ENCODE results near the gene LRP8. TPM values are rescaled to one million over a fixed set of nuclear protein-coding genes. Genes with fewer than 3 reads are reported as not detected.

The LRP8 gene
- total and polyA plus RNA-seq, 10 donors: 1.7 to 14.4 (median 5.5) TPM

GRCh38 chr1:53295726-53296116 lies 32.1 kb downstream of the LRP8 start:
- intact Hi-C loops (cut with DNase I; ENCODE audit: low total_unique reads): no loop called here
- H3K36me3 ChIP-seq: no peaks in the 10 kb centered on the region
- H3K9me3 ChIP-seq: no peaks in the 10 kb centered on the region
- TF ChIP-seq POLR2A (IDR thresholded peaks at IDR 0.05) (no peak), POLR2AphosphoS5 (IDR thresholded peaks at IDR 0.05) (no peak)
- DNase-seq: no peak
- peaks cover 6 to 38% (median 31%) of the 10 kb centered on the region in 6 donors for H3K4me1 ChIP-seq
- WGBS, 5 donors: 73 to 78% (median 74%) methylated on average over 4 of the region's 4 CpGs
- H3K27me3 ChIP-seq (replicated peaks in 1 of 7): no peaks in the 10 kb centered on the region
- peak overlapping the region in 1 of 8 donors; percentile 14 for H3K27ac ChIP-seq
- no peak overlapping the region for H3K4me3 ChIP-seq

DNA sequence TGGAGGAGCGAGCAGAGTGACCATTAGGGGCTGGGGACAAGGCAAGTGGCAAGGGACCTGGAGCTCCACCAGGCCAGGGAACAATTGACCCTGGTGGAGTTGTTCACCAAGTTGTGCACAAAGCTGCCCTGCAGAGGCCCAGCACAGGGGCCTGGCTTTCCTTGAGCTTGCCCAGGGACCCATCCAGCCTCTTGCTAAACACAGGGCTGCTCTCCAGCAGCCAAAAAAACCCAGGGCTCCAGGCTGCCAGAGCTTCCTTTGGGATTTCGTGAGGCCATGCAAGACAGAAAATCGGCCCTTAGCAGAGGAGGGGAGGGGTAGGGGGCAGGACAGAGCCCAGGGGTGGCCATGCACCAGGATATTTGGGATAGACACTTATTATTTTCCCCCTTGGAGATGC lies 32.6 kb downstream of the LRP8 start:
- WGBS, 5 donors: 74 to 89% (median 85%) methylated on average over 3 of the region's 3 CpGs
- H3K4me3 ChIP-seq: no peak overlapping the region
- peaks cover 6 to 38% (median 31%) of the 10 kb centered on the region in 6 donors for H3K4me1 ChIP-seq
- intact Hi-C loops (cut with DNase I; ENCODE audit: low total_unique reads): no loop called here
- TF ChIP-seq CTCF (IDR thresholded peaks at IDR 0.05 in 8 of 11, conservative IDR thresholded peaks at IDR 0.05 in 3 of 11) (no peak), POLR2A (IDR thresholded peaks at IDR 0.05) (no peak)
- H3K27ac ChIP-seq: peak overlapping the region in 1 of 8 donors; percentile 34
- no peaks in the 10 kb centered on the region for H3K27me3 ChIP-seq (replicated peaks in 1 of 7)
- H3K9me3 ChIP-seq: no peaks in the 10 kb centered on the region
- no peak for DNase-seq
- no peaks in the 10 kb centered on the region for H3K36me3 ChIP-seq

DNA sequence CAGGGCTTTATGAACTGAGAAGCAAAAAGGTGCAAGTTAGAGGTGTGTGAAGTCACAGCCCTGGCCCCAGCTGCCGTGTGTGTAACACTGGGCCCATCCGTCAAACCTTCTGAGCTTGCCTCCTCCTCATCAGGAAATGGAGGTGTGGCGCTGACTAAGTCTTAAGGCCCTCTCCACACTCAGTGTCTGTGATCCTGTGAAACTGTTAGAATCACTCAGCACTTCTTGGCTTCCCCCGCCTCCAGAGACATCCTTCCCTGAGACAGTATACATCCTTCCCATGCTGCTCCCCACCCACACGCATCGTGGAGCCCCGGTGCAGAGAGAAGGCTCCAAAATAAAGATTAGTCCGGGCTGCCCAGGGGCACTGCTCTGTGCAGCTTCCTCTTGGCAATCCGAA lies 33.3 kb downstream of the LRP8 start:
- H3K27me3 ChIP-seq (replicated peaks in 1 of 7): no peaks in the 10 kb centered on the region
- H3K36me3 ChIP-seq: peaks cover 0 to 3% (median 0%) of the 10 kb centered on the region in 6 donors
- peak overlapping the region in 2 of 8 donors; percentile 19 to 34 for H3K27ac ChIP-seq
- 65 to 74% (median 69%) methylated on average over 9 of the region's 9 CpGs for WGBS, 5 donors
- H3K4me1 ChIP-seq: peaks cover 6 to 38% (median 31%) of the 10 kb centered on the region in 6 donors
- DNase-seq: no peak
- no peak overlapping the region for H3K4me3 ChIP-seq
- no peaks in the 10 kb centered on the region for H3K9me3 ChIP-seq
- intact Hi-C loops (cut with DNase I; ENCODE audit: low total_unique reads): no loop called here
- TF ChIP-seq CTCF (IDR thresholded peaks at IDR 0.05 in 8 of 11, conservative IDR thresholded peaks at IDR 0.05 in 3 of 11) (no peak), POLR2AphosphoS5 (IDR thresholded peaks at IDR 0.05) (no peak), POLR2A (IDR thresholded peaks at IDR 0.05) (no peak)

DNA sequence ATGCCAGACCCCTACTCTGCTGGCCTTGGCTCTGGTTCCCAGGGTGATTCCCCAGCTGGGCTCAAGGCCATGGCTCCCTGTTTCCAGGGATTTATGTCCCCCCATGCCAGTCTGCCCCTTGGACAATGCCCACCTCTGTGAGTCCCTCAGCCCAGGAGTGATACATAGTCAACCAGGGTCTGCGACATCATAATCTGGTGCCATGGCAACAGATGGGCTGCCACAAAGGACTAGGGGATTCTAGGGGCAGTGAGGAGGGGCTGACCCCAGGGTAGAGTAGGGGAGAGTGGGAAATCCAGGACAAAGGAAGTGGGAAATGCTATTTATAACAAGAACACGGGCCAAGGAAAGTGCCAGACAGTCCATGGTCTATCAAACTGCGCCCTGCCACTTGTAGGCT lies 33.8 kb downstream of the LRP8 start:
- TF ChIP-seq POLR2A (IDR thresholded peaks at IDR 0.05) (no peak), POLR2AphosphoS5 (IDR thresholded peaks at IDR 0.05) (no peak), CTCF (IDR thresholded peaks at IDR 0.05 in 8 of 11, conservative IDR thresholded peaks at IDR 0.05 in 3 of 11) (no peak)
- Histone ChIP-seq H3K4me3 (no peak overlapping the region), H3K4me1 (peaks cover 6 to 38% (median 31%) of the 10 kb centered on the region in 6 donors), H3K27ac (peak overlapping the region in 1 of 8 donors; percentile 19), H3K36me3 (peaks cover 0 to 8% (median under 1%) of the 10 kb centered on the region in 6 donors), H3K9me3 (no peaks in the 10 kb centered on the region), H3K27me3 (replicated peaks in 1 of 7) (no peaks in the 10 kb centered on the region)
- WGBS, 5 donors: 74 to 81% (median 77%) methylated on average over 3 of the region's 3 CpGs
- no peak for DNase-seq
- intact Hi-C loops (cut with DNase I; ENCODE audit: low total_unique reads): no loop called here

GRCh38 chr1:53293123-53293522 lies 34.7 kb downstream of the LRP8 start:
- no peak overlapping the region for H3K4me3 ChIP-seq
- intact Hi-C loops (cut with DNase I; ENCODE audit: low total_unique reads): no loop called here
- no peak for TF ChIP-seq POLR2AphosphoS5 (IDR thresholded peaks at IDR 0.05)
- TF ChIP-seq CTCF (IDR thresholded peaks at IDR 0.05 in 8 of 11, conservative IDR thresholded peaks at IDR 0.05 in 3 of 11): no peak
- TF ChIP-seq POLR2A (IDR thresholded peaks at IDR 0.05): no peak
- H3K9me3 ChIP-seq: no peaks in the 10 kb centered on the region
- H3K27me3 ChIP-seq (replicated peaks in 1 of 7): no peaks in the 10 kb centered on the region
- 40 to 58% (median 43%) methylated on average over 2 of the region's 2 CpGs for WGBS, 5 donors
- peaks cover 6 to 38% (median 31%) of the 10 kb centered on the region in 6 donors for H3K4me1 ChIP-seq
- no peak for DNase-seq
- H3K27ac ChIP-seq: peak overlapping the region in 1 of 8 donors; percentile 16
- H3K36me3 ChIP-seq: peaks cover 0 to 17% (median 3%) of the 10 kb centered on the region in 6 donors

Measured in spleen (tissue), 11 donors.